PC-9 (cell line): ENCODE data around the gene LSP1. TPM values are rescaled to one million over a fixed set of nuclear protein-coding genes. Genes with fewer than 3 reads are reported as not detected.

ENCODE experiments used
- BruUV-seq: library from RNA; stranded (reverse); fragments of 400-500 nt; replicated peaks from 2 replicates; lab custom pipeline; 2021; lab: Mats Ljungman, UMichigan
- CTCF ChIA-PET: fragments of 300-600 bp; sonication (Branson Sonifier 250); formaldehyde crosslinking; loops from one replicate; lab custom pipeline; 2022; ENCODE audit warnings: antibody characterized with exemption; lab: Charles Lee
- POLR2A ChIA-PET: fragments of 300-600 bp; sonication (Branson Sonifier 250); formaldehyde crosslinking; loops from one replicate; lab custom pipeline; 2022; ENCODE audit warnings: antibody characterized with exemption; ENCODE audit not compliant: unreplicated experiment; lab: Charles Lee
- DNase-seq, 2 experiments: peaks; one replicate each; pipeline versions ENCODE4 v3.0.0 to v3.0.0-alpha.2; 2015 to 2022; ENCODE audit warnings: mixed read lengths in 1 of 2
- H2AFZ ChIP-seq: fragments of 200-600 bp; sonication (generic); 2 replicates; pipeline ENCODE4 v1.8.1; 2017; ENCODE audit warnings: antibody characterized with exemption
- H3F3A ChIP-seq: fragments of 200-600 bp; sonication (generic); 2 replicates; pipeline ENCODE4 v1.8.1; 2017; ENCODE audit warnings: antibody characterized with exemption, mild to moderate bottlenecking, low read depth; ENCODE audit not compliant: insufficient read depth
- H3K27ac ChIP-seq: fragments of 200-600 bp; sonication (generic); 2 replicates; pipeline ENCODE4 v1.6.1; 2016; ENCODE audit warnings: mixed run types
- H3K27me3 ChIP-seq: fragments of 200-600 bp; sonication (generic); 2 replicates; pipeline ENCODE4 v1.6.1; 2016; ENCODE audit warnings: low read depth, mixed run types; ENCODE audit not compliant: insufficient read depth
- H3K36me3 ChIP-seq: fragments of 200-600 bp; sonication (generic); 2 replicates; pipeline ENCODE4 v1.6.1; 2016; ENCODE audit warnings: low read depth, mixed run types
- H3K4me1 ChIP-seq: fragments of 200-600 bp; sonication (generic); replicated peaks from 2 replicates; pipeline ENCODE4 v1.6.1; 2016; ENCODE audit warnings: mixed run types; ENCODE audit not compliant: insufficient read depth
- H3K4me2 ChIP-seq: fragments of 200-600 bp; sonication (generic); 2 replicates; pipeline ENCODE4 v1.6.1; 2017; ENCODE audit warnings: mixed run types
- H3K4me3 ChIP-seq: fragments of 200-600 bp; sonication (generic); 2 replicates; pipeline ENCODE4 v1.6.1; 2016; ENCODE audit warnings: mixed run types
- H3K79me2 ChIP-seq: fragments of 200-600 bp; sonication (generic); 2 replicates; pipeline ENCODE4 v1.6.1; 2017; ENCODE audit warnings: low read depth, mixed run types
- H3K9me2 ChIP-seq: fragments of 200-600 bp; sonication (generic); 2 replicates; pipeline ENCODE4 v1.8.1; 2017; ENCODE audit warnings: mild to moderate bottlenecking; ENCODE audit not compliant: insufficient read depth
- H3K9me3 ChIP-seq: fragments of 200-600 bp; sonication (generic); 2 replicates; pipeline ENCODE4 v1.8.1; 2016; ENCODE audit warnings: low read depth; ENCODE audit not compliant: insufficient read depth
- H4K20me1 ChIP-seq: fragments of 200-600 bp; sonication (generic); 2 replicates; pipeline ENCODE4 v1.8.1; 2017; ENCODE audit not compliant: insufficient read depth
- CTCF ChIP-seq: fragments of 200-600 bp; sonication (generic); conservative IDR thresholded peaks from 2 replicates; pipeline ENCODE4 v1.6.1; 2017; ENCODE audit warnings: mixed run types, antibody characterized with exemption, mild to moderate bottlenecking, moderate library complexity
- EZH2 ChIP-seq: fragments of 200-600 bp; sonication (generic); IDR thresholded peaks from 2 replicates; pipeline ENCODE4 v1.8.0; 2017; ENCODE audit warnings: antibody characterized with exemption, low read depth
- intact Hi-C: fragments of 100-400 bp; cut with micrococcal nuclease; formaldehyde crosslinking; loops from one replicate; pipeline ENCODE4 v1.10.0; 2022; ENCODE audit not compliant: unreplicated experiment
- total RNA-seq: library from RNA; stranded (reverse); gene quantifications from 2 replicates; pipeline ENCODE4 v1.2.3, GENCODE V29; 2021

Gene LSP1
- total RNA-seq, 1 experiment from 2014 or later, result 2.6 TPM

GRCh38 chr11:1889224-1889930 is 36.5 kb downstream of the LSP1 start:
- no peaks in the 10 kb centered on the region for H3F3A ChIP-seq
- no peaks in the 10 kb centered on the region for H3K36me3 ChIP-seq
- H3K9me2 ChIP-seq, result no peaks in the 10 kb centered on the region
- H3K79me2 ChIP-seq, result no peaks in the 10 kb centered on the region
- H3K4me1 ChIP-seq, result no peaks in the 10 kb centered on the region
- DNase-seq, result no peak
- H3K4me3 ChIP-seq, result no peak overlapping the region
- H3K4me2 ChIP-seq, result no peak overlapping the region
- no peak overlapping the region for H3K27ac ChIP-seq
- peaks cover 54% of the 10 kb centered on the region for H3K27me3 ChIP-seq
- H4K20me1 ChIP-seq, result no peaks in the 10 kb centered on the region
- no peaks in the 10 kb centered on the region for H3K9me3 ChIP-seq
- POLR2A ChIA-PET, result no interaction called here
- CTCF ChIA-PET, result no interaction called here
- intact Hi-C loops, result no loop called here
- H2AFZ ChIP-seq, result no peak overlapping the region
- BruUV-seq, result no TSS peak
- TF ChIP-seq CTCF (no peak), EZH2 (no peak)

DNA sequence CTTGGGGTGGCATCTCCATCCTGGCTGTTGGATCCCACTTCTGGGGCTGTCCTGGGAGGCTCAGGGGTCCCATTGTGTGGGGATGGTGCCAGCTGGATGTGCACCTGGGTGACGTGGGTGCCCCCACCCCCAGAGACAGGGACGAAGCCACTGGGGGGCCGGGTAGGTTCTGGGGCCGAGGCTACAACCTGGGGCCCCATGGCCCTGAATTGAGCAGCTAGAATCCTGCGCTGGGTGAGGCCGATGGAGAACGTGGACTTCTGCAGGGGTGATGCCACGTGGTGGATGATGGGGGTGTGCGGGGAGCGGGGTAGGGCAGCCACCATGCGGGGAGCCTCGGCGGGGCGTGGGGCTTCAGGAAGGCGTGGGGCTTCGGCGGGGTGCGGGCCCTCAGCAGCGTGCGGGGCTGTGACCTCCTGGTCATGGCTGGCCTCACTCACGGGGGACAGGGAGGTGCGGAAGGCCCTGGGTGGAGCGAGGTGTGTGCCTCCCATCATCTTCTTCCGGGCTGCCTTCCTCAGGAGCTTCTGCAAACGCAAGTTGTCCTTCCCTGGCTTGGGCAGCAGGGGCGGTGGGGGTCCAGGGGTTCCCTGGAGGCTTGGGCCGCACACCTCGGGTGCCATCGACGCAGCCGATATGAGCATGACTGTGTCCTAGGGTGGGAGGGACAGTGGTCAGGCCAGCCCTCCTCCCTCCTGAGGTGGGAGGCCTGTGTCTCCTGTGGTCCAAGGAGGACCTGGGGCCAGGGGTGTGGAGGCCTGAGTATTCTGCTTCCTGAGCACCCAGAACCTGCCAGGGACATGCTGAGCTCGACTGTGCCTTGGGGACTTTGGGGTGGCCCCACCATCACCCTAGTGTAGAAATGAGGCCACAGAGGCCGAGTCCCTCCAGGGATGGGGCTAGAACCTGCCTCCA is 37.3 kb downstream of the LSP1 start:
- H3K36me3 ChIP-seq, result no peaks in the 10 kb centered on the region
- H4K20me1 ChIP-seq, result no peaks in the 10 kb centered on the region
- CTCF ChIA-PET, result interaction anchor here (0.6 kb wide), 1 partner anchor 212 kb away, joined by 3 read pairs; no protein-coding TSS in a partner anchor
- no peaks in the 10 kb centered on the region for H3F3A ChIP-seq
- H3K4me1 ChIP-seq, result no peaks in the 10 kb centered on the region
- no peak overlapping the region for H2AFZ ChIP-seq
- POLR2A ChIA-PET, result no interaction called here
- H3K9me2 ChIP-seq, result no peaks in the 10 kb centered on the region
- no peak overlapping the region for H3K27ac ChIP-seq
- H3K4me3 ChIP-seq, result no peak overlapping the region
- DNase-seq, result no peak
- peaks cover 49% of the 10 kb centered on the region for H3K27me3 ChIP-seq
- no peaks in the 10 kb centered on the region for H3K9me3 ChIP-seq
- H3K79me2 ChIP-seq, result no peaks in the 10 kb centered on the region
- no peak for TF ChIP-seq EZH2
- TF ChIP-seq CTCF, result no peak
- H3K4me2 ChIP-seq, result no peak overlapping the region
- intact Hi-C loops, result no loop called here
- no TSS peak for BruUV-seq

DNA sequence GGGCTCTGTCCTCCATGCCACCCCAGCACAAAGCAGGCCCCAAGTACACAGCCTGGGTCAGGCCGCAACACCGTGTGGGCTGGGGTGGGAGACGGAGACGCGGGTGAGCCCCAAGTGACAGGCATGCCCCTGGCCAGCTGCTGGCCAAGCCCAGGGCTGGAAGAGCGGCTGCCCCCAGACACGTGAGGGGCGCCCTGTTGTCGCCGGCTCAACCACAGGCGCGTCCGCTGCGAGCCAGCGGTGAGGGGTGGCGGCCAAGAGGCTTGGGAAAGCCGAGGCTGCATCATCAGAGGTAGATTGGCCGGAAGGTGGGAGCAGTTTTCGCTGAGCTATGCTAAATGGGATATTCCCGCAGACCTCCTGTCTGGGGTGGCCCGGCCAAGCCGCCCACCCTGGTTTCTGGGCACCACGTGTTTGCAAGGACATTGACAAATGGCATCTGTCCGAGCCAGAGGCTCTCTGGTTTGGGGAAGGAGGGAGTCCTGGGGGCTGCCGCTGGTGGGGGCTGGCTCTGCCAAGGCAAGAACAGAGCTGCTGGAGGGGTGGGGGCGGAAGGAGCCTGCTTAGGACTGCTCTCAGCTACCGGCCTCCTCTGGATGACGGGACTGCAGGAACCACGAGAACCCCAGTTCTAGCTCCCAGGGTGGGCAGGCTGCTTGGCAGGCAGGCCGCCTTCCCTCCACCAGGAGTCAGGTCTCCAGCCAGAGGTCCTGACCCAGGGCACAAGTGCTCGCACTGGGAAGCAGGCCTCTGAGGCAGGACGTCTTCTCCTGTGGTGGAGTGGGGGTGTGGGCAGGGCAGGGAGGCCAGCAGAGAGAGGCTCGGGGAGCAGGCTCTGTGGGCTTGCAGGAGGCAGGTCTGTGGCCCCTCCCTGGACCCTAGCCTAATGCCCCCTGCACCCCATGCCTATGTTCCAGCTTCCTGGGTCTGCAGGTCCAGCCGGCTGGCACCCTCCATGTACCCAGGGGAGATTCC is 38.3 kb downstream of the LSP1 start:
- H3K27ac ChIP-seq, result no peak overlapping the region
- DNase-seq, result no peak
- H3K4me3 ChIP-seq, result no peak overlapping the region
- H3K27me3 ChIP-seq, result peaks cover 46% of the 10 kb centered on the region
- BruUV-seq, result no TSS peak
- H3K4me1 ChIP-seq, result no peaks in the 10 kb centered on the region
- no peak overlapping the region for H3K4me2 ChIP-seq
- no peaks in the 10 kb centered on the region for H4K20me1 ChIP-seq
- H2AFZ ChIP-seq, result no peak overlapping the region
- no peaks in the 10 kb centered on the region for H3K9me2 ChIP-seq
- TF ChIP-seq CTCF (no peak), EZH2 (no peak)
- no peaks in the 10 kb centered on the region for H3K36me3 ChIP-seq
- no peaks in the 10 kb centered on the region for H3F3A ChIP-seq
- no peaks in the 10 kb centered on the region for H3K9me3 ChIP-seq
- intact Hi-C loops, result no loop called here
- H3K79me2 ChIP-seq, result no peaks in the 10 kb centered on the region
- CTCF ChIA-PET, result no interaction called here
- POLR2A ChIA-PET, result no interaction called here
